Astrocyte of the spinal cord (primary cell): ENCODE results near the gene NME7.
"Not testable (repeated sequence)": the region's sequence is repeated elsewhere in the genome, so short reads cannot be mapped to it uniquely, and the experiment has no call there.

Experiments used
- DNase-seq: peaks from one replicate; pipeline ENCODE4 v3.0.0; 2011; ENCODE audit warnings: low read depth, low spot score
- H3K4me3 ChIP-seq: 2 replicates; pipeline ENCODE4 v1.5.1; 2011; ENCODE audit warnings: low read depth, mild to moderate bottlenecking, low read length, moderate library complexity
- CTCF ChIP-seq: IDR thresholded peaks from 2 replicates; pipeline ENCODE4 v1.5.1; 2012; ENCODE audit warnings: low read depth, mild to moderate bottlenecking, low read length, inconsistent platforms
- in situ Hi-C: cut with HindIII; loops from 2 replicates; pipeline ENCODE4 v1.10.0; 2017; ENCODE audit warnings: low sequenced_read_pairs

Gene NME7

GRCh38 chr1:169129109-169129784, 238.3 kb downstream of the NME7 start:
- no peak for DNase-seq
- in situ Hi-C loops: no loop called here
- no peak for TF ChIP-seq CTCF
- H3K4me3 ChIP-seq: no peak overlapping the region

GRCh38 chr1:169128562-169128961, 239.0 kb downstream of the NME7 start:
- in situ Hi-C loops: no loop called here
- TF ChIP-seq CTCF: no peak
- no peak for DNase-seq
- no peak overlapping the region for H3K4me3 ChIP-seq

GRCh38 chr1:169127305-169127704, 240.3 kb downstream of the NME7 start:
- DNase-seq: no peak
- no peak overlapping the region for H3K4me3 ChIP-seq
- no peak for TF ChIP-seq CTCF
- in situ Hi-C loops: no loop called here

GRCh38 chr1:169126335-169126734, 241.3 kb downstream of the NME7 start:
- no peak for DNase-seq
- in situ Hi-C loops: no loop called here
- no peak overlapping the region for H3K4me3 ChIP-seq
- no peak for TF ChIP-seq CTCF

- in situ Hi-C loops, DNase-seq: not testable (repeated sequence)
Observed at GRCh38 chr1:169125597-169125996, 242.0 kb downstream of the NME7 start.

GRCh38 chr1:169124459-169124858, 243.1 kb downstream of the NME7 start:
- no peak for DNase-seq
- no peak for TF ChIP-seq CTCF
- in situ Hi-C loops: no loop called here
- no peak overlapping the region for H3K4me3 ChIP-seq

More at GRCh38 chr1:169125597-169125996, 242.0 kb downstream of the NME7 start:
- H3K4me3 ChIP-seq: not testable (repeated sequence)

- DNase-seq: no peak
- no peak overlapping the region for H3K4me3 ChIP-seq
- in situ Hi-C loops: no loop called here
- TF ChIP-seq CTCF: no peak
Observed at GRCh38 chr1:169122976-169123375, 244.6 kb downstream of the NME7 start.
